Chondrocyte (in vitro differentiated cells): Measurements from ENCODE around the gene HAUS1. TPM values are rescaled to one million over a fixed set of nuclear protein-coding genes. Genes with fewer than 3 reads are reported as not detected.
A peak's percentile ranks its signal among the peaks of the same experiment; 100 is the strongest.
"Not testable (repeated sequence)": the region's sequence is repeated elsewhere in the genome, so short reads cannot be mapped to it uniquely, and the experiment has no call there.

Experiments used
- DNase-seq: peaks from one replicate; pipeline ENCODE4 v3.0.0; 2021; ENCODE audit warnings: mixed read lengths, low spot score
- H3K27ac Mint-ChIP-seq: one replicate; pipeline ENCODE4 v1.8.0; 2021; ENCODE audit warnings: mild to moderate bottlenecking, moderate library complexity, mixed read lengths; ENCODE audit not compliant: unreplicated experiment
- H3K27me3 Mint-ChIP-seq: 2 replicates; pipeline ENCODE4 v1.8.0; 2021; ENCODE audit warnings: low read depth, mixed read lengths
- H3K36me3 Mint-ChIP-seq: 2 replicates; pipeline ENCODE4 v1.8.0; 2021; ENCODE audit warnings: low read depth, mixed read lengths
- H3K4me1 Mint-ChIP-seq: 2 replicates; pipeline ENCODE4 v1.8.0; 2021; ENCODE audit warnings: low read depth, mild to moderate bottlenecking, mixed read lengths
- H3K4me3 Mint-ChIP-seq: one replicate; pipeline ENCODE4 v1.8.0; 2021; ENCODE audit warnings: mild to moderate bottlenecking, moderate library complexity, mixed read lengths; ENCODE audit not compliant: unreplicated experiment
- H3K9me3 Mint-ChIP-seq: 2 replicates; pipeline ENCODE4 v1.8.0; 2021; ENCODE audit warnings: low read depth, mixed read lengths
- total RNA-seq: library from RNA; stranded (reverse); gene quantifications from 3 replicates; pipeline ENCODE4 v1.2.1, GENCODE V29; 2021
- TF ChIP-seq, protein P1 (sequence below): fragments of 200-600 bp; sonication (generic); IDR thresholded peaks from 2 replicates; pipeline ENCODE4 v1.5.0; 2021; ENCODE audit warnings: antibody characterized with exemption, mild to moderate bottlenecking, moderate library complexity

Gene HAUS1
- total RNA-seq, 1 donor from 2014 or later = 21.5 TPM

DNA sequence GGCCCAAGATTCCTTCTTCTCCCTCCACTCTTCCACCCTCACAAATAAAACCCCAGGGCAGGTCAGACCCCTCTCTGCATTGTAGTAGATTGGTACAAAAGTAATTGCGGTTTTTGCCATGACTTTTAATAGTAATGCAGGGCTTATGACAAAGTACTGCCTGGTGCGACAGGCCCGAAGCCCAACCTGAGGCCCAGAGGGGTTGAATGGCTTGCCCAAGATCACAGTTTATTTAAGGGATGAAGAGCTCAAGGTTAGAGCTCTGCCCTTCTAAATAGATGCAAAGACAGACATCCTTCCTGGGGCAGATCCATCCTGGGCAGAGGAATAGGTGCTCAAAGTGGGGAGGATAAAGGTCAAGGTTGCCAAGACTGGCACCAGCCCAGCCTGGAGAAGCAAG is 31.2 kb upstream of the HAUS1 start:
- TF ChIP-seq, protein P1, sequence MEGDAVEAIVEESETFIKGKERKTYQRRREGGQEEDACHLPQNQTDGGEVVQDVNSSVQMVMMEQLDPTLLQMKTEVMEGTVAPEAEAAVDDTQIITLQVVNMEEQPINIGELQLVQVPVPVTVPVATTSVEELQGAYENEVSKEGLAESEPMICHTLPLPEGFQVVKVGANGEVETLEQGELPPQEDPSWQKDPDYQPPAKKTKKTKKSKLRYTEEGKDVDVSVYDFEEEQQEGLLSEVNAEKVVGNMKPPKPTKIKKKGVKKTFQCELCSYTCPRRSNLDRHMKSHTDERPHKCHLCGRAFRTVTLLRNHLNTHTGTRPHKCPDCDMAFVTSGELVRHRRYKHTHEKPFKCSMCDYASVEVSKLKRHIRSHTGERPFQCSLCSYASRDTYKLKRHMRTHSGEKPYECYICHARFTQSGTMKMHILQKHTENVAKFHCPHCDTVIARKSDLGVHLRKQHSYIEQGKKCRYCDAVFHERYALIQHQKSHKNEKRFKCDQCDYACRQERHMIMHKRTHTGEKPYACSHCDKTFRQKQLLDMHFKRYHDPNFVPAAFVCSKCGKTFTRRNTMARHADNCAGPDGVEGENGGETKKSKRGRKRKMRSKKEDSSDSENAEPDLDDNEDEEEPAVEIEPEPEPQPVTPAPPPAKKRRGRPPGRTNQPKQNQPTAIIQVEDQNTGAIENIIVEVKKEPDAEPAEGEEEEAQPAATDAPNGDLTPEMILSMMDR = no peak
- peak overlapping the region; percentile 77 for H3K4me3 Mint-ChIP-seq
- H3K27me3 Mint-ChIP-seq = no peaks in the 10 kb centered on the region
- H3K9me3 Mint-ChIP-seq = no peaks in the 10 kb centered on the region
- no peaks in the 10 kb centered on the region for H3K36me3 Mint-ChIP-seq
- H3K4me1 Mint-ChIP-seq = peaks cover 31% of the 10 kb centered on the region
- no peak for DNase-seq
- H3K27ac Mint-ChIP-seq = no peak overlapping the region

GRCh38 chr18:46073474-46074331 is 30.5 kb upstream of the HAUS1 start:
- DNase-seq = no peak
- Mint-ChIP-seq H3K4me3 (no peak overlapping the region), H3K9me3 (no peaks in the 10 kb centered on the region), H3K4me1 (peaks cover 30% of the 10 kb centered on the region), H3K27ac (peak overlapping the region; percentile 49), H3K36me3 (no peaks in the 10 kb centered on the region), H3K27me3 (no peaks in the 10 kb centered on the region)
- TF ChIP-seq, protein P1 = peak; percentile 88

GRCh38 chr18:46079336-46079735 is 24.8 kb upstream of the HAUS1 start:
- no peak for DNase-seq
- H3K36me3 Mint-ChIP-seq = peaks cover 25% of the 10 kb centered on the region
- no peaks in the 10 kb centered on the region for H3K27me3 Mint-ChIP-seq
- no peak overlapping the region for H3K4me3 Mint-ChIP-seq
- H3K4me1 Mint-ChIP-seq = no peaks in the 10 kb centered on the region
- H3K9me3 Mint-ChIP-seq = no peaks in the 10 kb centered on the region
- no peak overlapping the region for H3K27ac Mint-ChIP-seq
- TF ChIP-seq, protein P1 = no peak

- H3K27me3 Mint-ChIP-seq = no peaks in the 10 kb centered on the region
- H3K4me3 Mint-ChIP-seq = no peak overlapping the region
- no peaks in the 10 kb centered on the region for H3K9me3 Mint-ChIP-seq
- H3K36me3 Mint-ChIP-seq = peaks cover 30% of the 10 kb centered on the region
- no peak for DNase-seq
- H3K27ac Mint-ChIP-seq = no peak overlapping the region
- TF ChIP-seq, protein P1 = no peak
- H3K4me1 Mint-ChIP-seq = no peaks in the 10 kb centered on the region
Measured at GRCh38 chr18:46080156-46080555, 24.0 kb upstream of the HAUS1 start.

GRCh38 chr18:46084431-46084830 is 19.8 kb upstream of the HAUS1 start:
- Mint-ChIP-seq H3K27me3 (no peaks in the 10 kb centered on the region), H3K36me3 (peaks cover 54% of the 10 kb centered on the region), H3K4me3 (no peak overlapping the region), H3K27ac (no peak overlapping the region), H3K4me1 (no peaks in the 10 kb centered on the region), H3K9me3 (no peaks in the 10 kb centered on the region)
- no peak for DNase-seq
- TF ChIP-seq, protein P1 = no peak

DNA sequence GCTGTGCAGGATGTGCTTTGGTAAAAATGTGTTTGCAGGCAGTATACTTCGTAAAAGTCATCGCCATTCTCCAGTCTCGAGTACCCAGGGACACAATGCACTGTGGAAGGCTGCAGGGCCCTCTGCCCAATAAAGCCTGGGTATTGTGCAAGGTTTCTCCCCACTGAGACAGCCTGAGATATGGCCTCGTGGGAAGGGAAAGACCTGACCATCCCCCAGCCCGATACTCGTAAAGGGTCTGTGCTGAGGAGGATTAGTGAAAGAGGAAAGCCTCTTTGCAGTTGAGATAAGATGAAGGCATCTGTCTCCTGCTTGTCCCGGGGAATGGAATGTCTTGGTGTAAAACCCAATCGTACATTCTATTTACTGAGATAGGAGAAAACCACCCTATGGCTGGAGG is 15.7 kb upstream of the HAUS1 start:
- H3K4me3 Mint-ChIP-seq, DNase-seq, H3K27ac Mint-ChIP-seq, H3K9me3 Mint-ChIP-seq, H3K27me3 Mint-ChIP-seq, H3K4me1 Mint-ChIP-seq: not testable (repeated sequence)
- peaks cover 52% of the 10 kb centered on the region for H3K36me3 Mint-ChIP-seq
